GM19372 (cell line): ENCODE measurements around the gene TSKU.
"Not testable (repeated sequence)": the region's sequence is repeated elsewhere in the genome, so short reads cannot be mapped to it uniquely, and the experiment has no call there.

Experiments used
- ATAC-seq: cut with Tn5 transposase; IDR thresholded peaks from one replicate; pipeline ENCODE4 v1.9.1; 2021; ENCODE audit warnings: mild to moderate bottlenecking, low read depth, moderate library complexity; ENCODE audit not compliant: unreplicated experiment

The TSKU gene

DNA sequence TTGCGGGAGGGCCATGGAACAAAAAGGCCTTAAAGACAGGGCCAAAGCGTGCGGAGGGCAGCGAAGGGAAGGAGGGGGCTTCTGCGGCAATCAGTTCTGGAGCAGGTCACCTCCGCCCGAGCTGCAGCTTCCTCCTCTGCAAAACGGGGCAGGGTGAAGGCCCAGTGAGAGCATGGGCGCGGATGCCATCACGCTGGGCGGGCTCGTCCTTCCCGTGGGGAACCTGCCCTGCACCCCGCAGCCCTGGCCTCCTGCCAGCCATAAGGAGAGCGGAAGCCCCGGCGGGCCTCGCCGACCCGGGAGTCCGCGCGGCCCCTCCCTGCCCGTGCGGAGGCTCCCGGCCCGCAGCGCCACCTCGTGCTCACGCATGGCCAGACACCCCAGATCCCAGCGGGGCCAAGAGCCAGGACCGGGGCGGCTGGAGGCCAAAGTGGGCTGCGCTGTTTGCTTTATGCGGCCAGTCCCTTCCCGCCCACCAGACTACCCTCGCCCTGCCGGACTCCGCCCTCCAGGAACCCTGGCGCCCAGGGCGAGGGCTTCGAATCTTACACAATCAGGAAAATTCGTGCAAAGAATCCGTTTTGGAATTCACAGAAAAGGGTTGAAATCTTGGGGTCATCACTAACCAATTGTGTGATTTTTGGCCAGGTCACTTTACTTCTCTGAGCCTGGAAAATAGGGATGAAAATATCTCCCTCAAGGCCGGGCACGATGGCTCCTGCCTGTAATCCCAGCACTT lies 16.1 kb downstream of the TSKU start:
- peak; percentile 81 for ATAC-seq

GRCh38 chr11:76800466-76801200 lies 17.5 kb downstream of the TSKU start:
- ATAC-seq = no peak

DNA sequence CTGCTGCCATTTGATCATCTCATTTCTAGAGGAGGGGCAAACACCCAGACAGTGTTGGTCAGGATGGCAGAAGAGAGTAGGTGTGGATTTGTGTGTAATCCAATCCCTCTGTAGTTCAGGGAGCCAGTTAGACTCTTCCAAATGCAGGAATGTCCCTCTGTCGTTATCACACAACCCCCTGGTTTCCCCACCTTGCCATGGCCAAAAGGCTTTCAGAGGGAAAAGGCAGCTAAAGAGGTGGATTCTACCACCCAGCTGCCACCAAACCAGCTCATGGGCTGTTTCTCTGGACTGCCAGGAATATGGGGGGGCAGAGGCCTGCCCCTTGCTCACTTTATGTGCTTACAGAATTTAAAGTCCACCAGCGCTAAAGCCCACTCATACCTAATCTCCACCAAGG lies 18.1 kb downstream of the TSKU start:
- no peak for ATAC-seq

DNA sequence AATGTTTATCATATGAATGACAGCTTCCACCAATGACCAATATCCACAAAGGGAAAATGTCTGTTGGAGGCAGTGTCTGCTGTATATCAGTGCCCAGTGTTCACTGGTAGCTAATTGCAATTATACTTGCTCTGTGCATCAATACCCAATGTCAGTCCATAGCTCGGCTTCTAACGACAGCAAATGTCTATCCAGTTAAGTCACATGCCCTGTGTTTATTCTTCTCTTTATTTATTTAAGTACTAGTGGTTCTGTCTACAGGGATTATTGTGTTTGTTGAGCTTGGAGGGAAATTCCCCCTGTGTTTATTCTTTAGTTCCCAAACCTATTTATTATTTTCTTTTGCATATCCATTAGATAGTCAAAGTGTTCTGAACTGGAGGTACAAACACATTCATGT lies 18.6 kb downstream of the TSKU start:
- no peak for ATAC-seq

GRCh38 chr11:76802151-76802550 lies 19.0 kb downstream of the TSKU start:
- ATAC-seq = no peak

DNA sequence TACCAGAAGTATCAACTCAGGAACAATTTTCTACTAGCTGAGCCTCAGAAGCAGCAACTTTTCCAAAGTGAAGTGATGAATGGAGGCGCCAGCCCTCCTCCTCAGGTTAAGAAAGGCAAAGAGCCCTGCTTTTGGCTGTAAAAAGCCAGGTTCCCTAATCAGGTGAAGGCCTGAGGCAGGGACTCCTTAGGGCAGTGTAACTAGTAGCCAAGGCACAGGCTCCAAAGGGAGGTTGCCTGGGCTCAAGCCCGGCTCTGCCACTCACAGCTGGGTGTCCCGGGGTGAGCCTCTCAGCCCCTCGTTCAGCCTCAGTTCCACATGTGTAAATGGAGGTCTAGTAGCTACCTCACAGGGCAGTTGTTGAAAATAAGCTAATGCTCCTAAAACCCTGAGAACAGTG lies 19.5 kb downstream of the TSKU start:
- ATAC-seq = no peak

DNA sequence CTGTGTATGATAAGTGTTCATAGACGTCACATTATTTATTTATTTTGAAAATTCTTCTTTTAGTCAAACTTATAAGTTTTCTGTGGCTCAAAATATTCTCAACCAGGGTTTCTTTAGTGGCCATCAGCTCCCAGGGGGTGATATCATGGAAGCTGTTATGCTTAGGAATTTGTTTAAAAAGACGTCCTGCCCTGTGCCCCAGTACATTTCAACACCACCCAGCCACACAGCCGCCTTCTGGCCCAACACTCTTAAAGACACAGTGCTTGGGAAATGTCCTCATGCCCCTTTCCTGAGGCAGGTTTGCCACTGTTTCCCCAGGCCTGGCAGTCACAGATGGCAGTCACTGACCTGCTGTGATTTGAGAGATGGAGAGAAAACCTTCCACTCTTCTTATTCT lies 19.9 kb downstream of the TSKU start:
- ATAC-seq = no peak

GRCh38 chr11:76803811-76804600 lies 20.9 kb downstream of the TSKU start:
- ATAC-seq = no peak

GRCh38 chr11:76805206-76805913 lies 22.2 kb downstream of the TSKU start:
- ATAC-seq = no peak

DNA sequence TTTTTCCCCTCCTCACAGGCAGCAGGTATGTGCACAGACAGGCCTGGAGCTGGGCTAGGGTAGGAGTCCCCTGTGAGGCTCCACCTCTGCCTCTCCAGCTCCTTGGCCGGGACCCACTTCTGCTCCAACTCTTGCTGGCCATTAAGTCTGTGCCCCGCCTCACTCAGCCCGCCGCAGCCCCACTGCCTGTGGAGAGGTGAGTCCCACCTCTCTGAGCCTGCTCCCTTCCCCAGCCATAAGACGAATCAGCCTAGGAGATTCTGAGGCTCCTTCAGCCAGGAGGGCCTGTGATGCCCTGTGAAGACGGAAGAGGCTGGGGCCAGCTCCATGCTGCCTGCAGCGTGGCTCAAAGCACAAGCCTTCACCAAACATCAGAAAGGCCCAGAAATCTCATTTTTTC lies 23.0 kb downstream of the TSKU start:
- no peak for ATAC-seq

DNA sequence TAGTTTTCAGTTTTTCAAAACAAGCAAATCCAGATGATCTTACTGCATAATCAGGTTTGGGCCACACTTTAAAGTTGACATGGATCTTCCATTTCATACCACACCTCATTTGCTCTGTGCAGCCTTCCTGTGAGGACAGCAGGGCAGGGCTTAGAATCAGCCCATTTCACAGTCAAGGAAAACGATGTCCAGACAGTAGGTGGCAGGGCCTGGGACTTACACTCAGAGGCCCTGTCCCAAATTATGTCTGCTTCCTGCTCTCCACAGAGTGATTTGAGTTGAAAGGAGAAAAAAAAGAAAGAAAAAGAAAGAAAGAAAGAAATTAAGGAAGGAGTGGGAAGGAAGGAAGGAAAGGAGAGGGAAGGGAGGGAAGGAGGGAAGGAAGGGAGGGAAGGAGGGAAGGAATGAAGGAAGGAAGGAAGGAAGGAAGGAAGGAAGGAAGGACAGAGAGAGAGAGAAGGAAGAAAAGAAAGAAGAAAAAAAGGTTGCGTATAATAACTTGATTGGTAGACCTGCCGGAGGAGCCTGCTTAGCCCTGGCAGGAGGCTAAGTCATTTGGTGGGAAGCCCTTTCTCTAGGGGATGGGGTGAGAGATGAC lies 23.6 kb downstream of the TSKU start:
- ATAC-seq = no peak

DNA sequence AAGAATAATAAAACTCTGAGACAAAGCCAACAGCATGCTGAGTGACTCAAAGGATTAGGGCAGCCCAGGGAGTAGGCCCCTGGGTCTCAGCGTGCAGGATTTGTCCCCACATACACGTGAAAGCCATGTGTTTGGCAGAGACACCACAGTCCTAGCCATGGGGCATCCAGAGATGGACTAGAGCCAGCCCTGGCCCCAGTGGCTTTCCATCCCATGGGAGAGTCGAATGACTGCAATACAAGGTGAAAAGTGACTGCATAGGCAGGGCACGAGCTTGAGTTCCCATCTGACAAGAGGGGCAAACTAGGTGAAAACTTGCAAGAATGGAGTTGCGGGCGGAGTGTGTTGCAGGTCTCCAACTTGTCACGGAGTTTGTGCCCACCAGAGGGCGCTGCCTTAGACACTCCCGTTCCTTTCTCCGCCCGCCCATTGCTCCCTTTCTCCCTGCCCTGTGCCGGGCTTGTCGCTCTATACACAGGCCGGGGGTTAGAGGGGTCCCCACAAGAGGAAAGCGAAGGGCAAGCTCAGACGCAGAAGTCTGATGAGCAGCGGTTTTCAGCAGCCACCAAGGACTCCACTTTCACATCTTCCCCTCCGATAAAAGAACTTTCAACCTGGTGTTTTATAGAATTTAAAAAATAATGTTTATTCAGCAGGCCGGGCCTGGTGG lies 24.2 kb downstream of the TSKU start:
- no peak for ATAC-seq

DNA sequence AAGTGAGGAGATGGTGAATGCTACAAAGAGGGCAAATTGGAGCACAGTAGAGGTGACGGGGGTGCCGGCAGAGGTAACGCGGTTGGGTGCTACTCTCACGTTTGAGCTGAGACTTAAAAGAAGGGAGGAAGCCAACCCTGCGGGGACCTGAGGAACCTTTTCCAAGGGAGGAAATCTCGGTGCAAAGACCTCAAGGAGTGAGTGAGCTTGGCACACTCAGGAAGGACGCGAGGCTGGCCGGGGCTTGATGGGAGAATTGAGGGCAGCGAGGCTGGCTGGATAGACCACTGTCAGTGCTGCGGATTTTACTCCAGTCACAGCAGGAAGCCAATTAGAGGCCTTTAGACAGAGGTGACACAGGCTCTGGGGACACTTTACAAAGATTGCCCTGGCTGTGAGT lies 25.0 kb downstream of the TSKU start:
- ATAC-seq = no peak

GRCh38 chr11:76808996-76809395 lies 25.8 kb downstream of the TSKU start:
- no peak for ATAC-seq

DNA sequence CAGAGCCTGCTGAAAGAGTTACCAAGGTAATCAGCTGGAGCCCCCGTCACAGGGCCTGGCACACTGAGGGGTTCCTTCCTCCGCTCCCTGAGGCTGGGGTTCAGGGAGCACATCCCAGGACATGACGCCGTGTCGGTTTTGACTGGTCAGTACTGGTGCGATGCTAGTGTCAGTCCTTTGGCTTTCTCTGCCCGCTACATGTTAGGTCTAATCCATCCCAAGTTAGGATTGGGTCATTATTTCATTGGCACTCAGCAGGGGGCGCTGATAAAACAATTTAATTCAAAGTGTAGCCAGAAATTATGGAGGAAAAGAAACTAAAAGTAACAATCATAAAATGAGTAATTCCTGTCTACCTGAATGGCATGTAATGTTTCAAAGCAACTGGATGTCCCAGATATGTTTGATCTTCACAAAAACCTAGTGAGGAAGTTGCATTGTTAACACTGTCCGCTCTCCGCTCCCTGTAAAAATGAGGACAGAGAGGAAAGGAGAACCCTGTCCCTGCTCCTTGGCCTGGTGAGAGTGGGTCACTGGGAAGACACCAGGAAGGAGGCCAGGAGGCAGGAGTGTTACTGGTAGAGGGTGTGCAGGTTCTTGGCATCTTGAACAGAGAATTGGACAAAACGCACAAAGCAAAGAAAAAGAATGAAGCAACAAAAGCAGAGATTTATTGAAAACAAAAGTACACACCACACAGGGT lies 27.1 kb downstream of the TSKU start:
- ATAC-seq = no peak

- ATAC-seq = no peak
Measured at GRCh38 chr11:76811259-76811658, 28.1 kb downstream of the TSKU start.

GRCh38 chr11:76814414-76814813 lies 31.3 kb downstream of the TSKU start:
- no peak for ATAC-seq

DNA sequence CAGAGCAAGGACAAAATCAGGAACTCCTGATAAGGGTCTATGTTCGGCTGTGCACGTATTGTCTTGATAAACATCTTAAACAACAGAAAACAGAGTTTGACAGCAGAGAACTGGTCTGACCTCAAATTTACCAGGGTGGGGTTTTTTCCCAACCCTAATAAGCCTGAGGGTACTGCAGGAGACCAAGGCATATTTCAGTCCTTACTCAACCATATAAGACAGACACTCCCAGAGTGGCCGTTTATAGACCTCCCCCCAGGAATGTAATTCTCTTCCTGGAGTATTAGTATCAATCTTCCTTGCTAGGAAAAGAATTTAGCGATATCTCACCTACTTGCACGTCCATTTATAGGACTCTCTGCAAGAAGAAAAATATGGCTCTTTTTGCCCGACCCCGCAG lies 32.5 kb downstream of the TSKU start:
- ATAC-seq = not testable (repeated sequence)

- ATAC-seq = no peak
Measured at GRCh38 chr11:76820184-76820566, 37.0 kb downstream of the TSKU start.
